Measurements from ENCODE around the gene GRK5.

The GRK5 gene

GRCh38 chr10:119424258-119424975 is 217.0 kb downstream of the GRK5 start:
- H3K4me3 ChIP-seq (replicated peaks; ENCODE audit: low read depth, low read length) = no peak overlapping the region
- no peak for TF ChIP-seq CTCF (IDR thresholded peaks at IDR 0.05; ENCODE audit: low read length, missing control alignments)
- no peak for DNase-seq (ENCODE audit: low read depth)

GRCh38 chr10:119425102-119425880 is 217.9 kb downstream of the GRK5 start:
- no peak for DNase-seq (ENCODE audit: low read depth)
- H3K4me3 ChIP-seq (replicated peaks; ENCODE audit: low read depth, low read length) = no peak overlapping the region
- no peak for TF ChIP-seq CTCF (IDR thresholded peaks at IDR 0.05; ENCODE audit: low read length, missing control alignments)

- no peak for DNase-seq (ENCODE audit: low read depth)
- TF ChIP-seq CTCF (IDR thresholded peaks at IDR 0.05; ENCODE audit: low read length, missing control alignments) = no peak
- H3K4me3 ChIP-seq (replicated peaks; ENCODE audit: low read depth, low read length) = no peak overlapping the region
These were observed 218.5 kb downstream of the GRK5 start for GRCh38 chr10:119425881-119426170.

GRCh38 chr10:119426699-119427098 is 219.3 kb downstream of the GRK5 start:
- no peak for DNase-seq (ENCODE audit: low read depth)
- TF ChIP-seq CTCF (IDR thresholded peaks at IDR 0.05; ENCODE audit: low read length, missing control alignments) = no peak
- H3K4me3 ChIP-seq (replicated peaks; ENCODE audit: low read depth, low read length) = no peak overlapping the region

- no peak for TF ChIP-seq CTCF (IDR thresholded peaks at IDR 0.05; ENCODE audit: low read length, missing control alignments)
- no peak overlapping the region for H3K4me3 ChIP-seq (replicated peaks; ENCODE audit: low read depth, low read length)
- DNase-seq (ENCODE audit: low read depth) = no peak
These were observed 220.0 kb downstream of the GRK5 start for GRCh38 chr10:119427263-119427864.

- DNase-seq (ENCODE audit: low read depth) = no peak
- no peak overlapping the region for H3K4me3 ChIP-seq (replicated peaks; ENCODE audit: low read depth, low read length)
- no peak for TF ChIP-seq CTCF (IDR thresholded peaks at IDR 0.05; ENCODE audit: low read length, missing control alignments)
These were observed 221.4 kb downstream of the GRK5 start for GRCh38 chr10:119428789-119429188.

Measured in fibroblast of pulmonary artery (primary cell).